Tibial nerve (tissue), 4 donors: ENCODE results near the gene RELN.

ENCODE experiments used
- EP300 ChIP-seq, 2 donors: sonication (generic); formaldehyde crosslinking; IDR thresholded peaks; one replicate each; pipeline ENCODE4 v1.6.1; 2017; ENCODE audit warnings: antibody characterized with exemption in 2 of 2, mild to moderate bottlenecking in 1 of 2
- POLR2A ChIP-seq, 2 donors: fragments of 450-650 bp; IDR thresholded peaks; one replicate each; pipeline ENCODE4 v1.6.1; 2017; ENCODE audit warnings: antibody characterized with exemption in 2 of 2, mild to moderate bottlenecking in 2 of 2, moderate library complexity in 2 of 2
- TF ChIP-seq, protein P1 (sequence below), 5 experiments: fragments of 200-600 bp in 3 of 5; fragments of 450-650 bp in 2 of 5; sonication (generic) in 3 of 5; IDR thresholded peaks; one replicate each; pipeline ENCODE4 v1.5.1; 2016 to 2019; ENCODE audit warnings: antibody characterized with exemption in 5 of 5, mild to moderate bottlenecking in 3 of 5, moderate library complexity in 2 of 5

DNA sequence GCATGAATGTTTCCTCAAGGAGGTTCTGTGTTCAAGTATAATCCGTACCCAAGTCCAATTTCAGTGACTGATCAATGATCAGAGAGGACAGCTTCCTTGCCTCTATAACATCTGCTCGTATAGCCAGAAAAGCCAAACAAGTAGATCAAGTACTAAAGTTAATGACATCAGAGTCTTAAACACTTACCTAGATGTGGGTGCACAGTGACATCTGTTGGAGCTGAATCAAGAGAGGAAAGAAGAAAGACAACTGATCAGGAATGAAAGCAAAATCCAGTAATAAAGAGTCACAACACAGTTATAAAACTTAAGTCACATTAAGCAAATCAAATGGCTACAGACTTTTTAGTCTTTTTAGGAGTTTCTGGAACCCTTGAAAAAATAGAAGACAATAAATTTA, 236.5 kb downstream of the RELN start:
- TF ChIP-seq, protein P1, sequence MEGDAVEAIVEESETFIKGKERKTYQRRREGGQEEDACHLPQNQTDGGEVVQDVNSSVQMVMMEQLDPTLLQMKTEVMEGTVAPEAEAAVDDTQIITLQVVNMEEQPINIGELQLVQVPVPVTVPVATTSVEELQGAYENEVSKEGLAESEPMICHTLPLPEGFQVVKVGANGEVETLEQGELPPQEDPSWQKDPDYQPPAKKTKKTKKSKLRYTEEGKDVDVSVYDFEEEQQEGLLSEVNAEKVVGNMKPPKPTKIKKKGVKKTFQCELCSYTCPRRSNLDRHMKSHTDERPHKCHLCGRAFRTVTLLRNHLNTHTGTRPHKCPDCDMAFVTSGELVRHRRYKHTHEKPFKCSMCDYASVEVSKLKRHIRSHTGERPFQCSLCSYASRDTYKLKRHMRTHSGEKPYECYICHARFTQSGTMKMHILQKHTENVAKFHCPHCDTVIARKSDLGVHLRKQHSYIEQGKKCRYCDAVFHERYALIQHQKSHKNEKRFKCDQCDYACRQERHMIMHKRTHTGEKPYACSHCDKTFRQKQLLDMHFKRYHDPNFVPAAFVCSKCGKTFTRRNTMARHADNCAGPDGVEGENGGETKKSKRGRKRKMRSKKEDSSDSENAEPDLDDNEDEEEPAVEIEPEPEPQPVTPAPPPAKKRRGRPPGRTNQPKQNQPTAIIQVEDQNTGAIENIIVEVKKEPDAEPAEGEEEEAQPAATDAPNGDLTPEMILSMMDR (IDR thresholded peaks at IDR 0.05) = no peak
- no peak for TF ChIP-seq POLR2A (IDR thresholded peaks at IDR 0.05)
- no peak for TF ChIP-seq EP300 (IDR thresholded peaks at IDR 0.05)
